DND-41 (cell line): Measurements from ENCODE around the gene KLHDC7A.

Source experiments
- ATAC-seq: fragments of 200-7000 bp; cut with Tn5 transposase; 3 replicates; pipeline ENCODE4 v1.9.1; 2021; ENCODE audit warnings: low read depth; ENCODE audit not compliant: insufficient read depth
- DNase-seq: peaks from one replicate; pipeline ENCODE4 v3.0.0-alpha.2; 2020
- H2AFZ ChIP-seq: 2 replicates; pipeline ENCODE4 v1.6.0; 2012; ENCODE audit warnings: low read depth, low read length
- H3K27ac ChIP-seq: 2 replicates; pipeline ENCODE4 v1.5.1; 2012; ENCODE audit warnings: low read length, inconsistent platforms
- H3K27me3 ChIP-seq: fragments of 200-600 bp; sonication (generic); 2 replicates; pipeline ENCODE4 v1.6.0; 2012; ENCODE audit warnings: low read length, mild to moderate bottlenecking, inconsistent platforms; ENCODE audit not compliant: insufficient read depth, poor library complexity
- H3K36me3 ChIP-seq: 2 replicates; pipeline ENCODE4 v1.5.1; 2012; ENCODE audit warnings: low read length, inconsistent platforms; ENCODE audit not compliant: insufficient read depth
- H3K4me1 ChIP-seq: 2 replicates; pipeline ENCODE4 v1.5.1; 2012; ENCODE audit warnings: mild to moderate bottlenecking, low read length; ENCODE audit not compliant: insufficient read depth
- H3K4me2 ChIP-seq: 2 replicates; pipeline ENCODE4 v1.6.0; 2012; ENCODE audit warnings: mild to moderate bottlenecking, moderate library complexity, low read length, inconsistent platforms; ENCODE audit not compliant: insufficient read depth
- H3K4me3 ChIP-seq, 2 experiments: fragments of 200-600 bp in 1 of 2; shearing (Covaris generic) in 1 of 2; 2 replicates each; pipeline ENCODE4 v1.5.1; 2012 to 2016; ENCODE audit warnings: inconsistent platforms in 2 of 2, low read length in 2 of 2, mild to moderate bottlenecking in 2 of 2, low read depth in 1 of 2, moderate library complexity in 1 of 2
- H3K79me2 ChIP-seq: 2 replicates; pipeline ENCODE4 v1.6.0; 2012; ENCODE audit warnings: low read length, inconsistent platforms; ENCODE audit not compliant: insufficient read depth
- H3K9ac ChIP-seq: 2 replicates; pipeline ENCODE4 v1.6.0; 2012; ENCODE audit warnings: low read depth, mild to moderate bottlenecking, inconsistent platforms, low read length, moderate library complexity
- H3K9me3 ChIP-seq: 2 replicates; pipeline ENCODE4 v1.5.1; 2012; ENCODE audit warnings: low read length, moderate library complexity, mild to moderate bottlenecking, inconsistent platforms; ENCODE audit not compliant: insufficient read depth, severe bottlenecking
- H4K20me1 ChIP-seq: 2 replicates; pipeline ENCODE4 v1.6.0; 2012; ENCODE audit warnings: low read length; ENCODE audit not compliant: insufficient read depth
- CTCF ChIP-seq: IDR thresholded peaks from 2 replicates; pipeline ENCODE4 v1.5.1; 2012; ENCODE audit warnings: borderline replicate concordance, low read length, moderate library complexity, mild to moderate bottlenecking; ENCODE audit not compliant: poor library complexity, severe bottlenecking; ENCODE audit errors: extremely low read depth
- EZH2 ChIP-seq: IDR thresholded peaks from 3 replicates; pipeline ENCODE4 v1.6.1; 2012; ENCODE audit warnings: borderline replicate concordance, low read depth, mild to moderate bottlenecking, moderate library complexity, low read length, inconsistent platforms; ENCODE audit not compliant: severe bottlenecking

KLHDC7A gene

GRCh38 chr1:18443587-18444520 lies 36.9 kb upstream of the KLHDC7A start:
- Histone ChIP-seq H3K4me2 (no peak overlapping the region), H3K4me3 (no peak overlapping the region), H3K9ac (no peak overlapping the region), H4K20me1 (no peaks in the 10 kb centered on the region), H3K4me1 (no peaks in the 10 kb centered on the region), H3K27me3 (no peaks in the 10 kb centered on the region), H3K36me3 (no peaks in the 10 kb centered on the region), H3K27ac (no peak overlapping the region), H2AFZ (no peak overlapping the region), H3K9me3 (no peaks in the 10 kb centered on the region), H3K79me2 (no peaks in the 10 kb centered on the region)
- ATAC-seq = no peak
- DNase-seq = no peak
- TF ChIP-seq EZH2 (no peak), CTCF (no peak)

GRCh38 chr1:18444563-18444962 lies 36.2 kb upstream of the KLHDC7A start:
- H3K9ac ChIP-seq = no peak overlapping the region
- H3K9me3 ChIP-seq = no peaks in the 10 kb centered on the region
- no peak for ATAC-seq
- no peaks in the 10 kb centered on the region for H3K36me3 ChIP-seq
- no peak for TF ChIP-seq CTCF
- TF ChIP-seq EZH2 = no peak
- no peaks in the 10 kb centered on the region for H4K20me1 ChIP-seq
- H3K27me3 ChIP-seq = no peaks in the 10 kb centered on the region
- H3K4me2 ChIP-seq = no peak overlapping the region
- no peaks in the 10 kb centered on the region for H3K4me1 ChIP-seq
- no peaks in the 10 kb centered on the region for H3K79me2 ChIP-seq
- no peak for DNase-seq
- H3K27ac ChIP-seq = no peak overlapping the region
- no peak overlapping the region for H2AFZ ChIP-seq
- no peak overlapping the region for H3K4me3 ChIP-seq

GRCh38 chr1:18446751-18447150 lies 34.0 kb upstream of the KLHDC7A start:
- Histone ChIP-seq H3K4me1 (no peaks in the 10 kb centered on the region), H3K9ac (no peak overlapping the region), H4K20me1 (no peaks in the 10 kb centered on the region), H3K9me3 (no peaks in the 10 kb centered on the region), H3K27me3 (no peaks in the 10 kb centered on the region), H3K27ac (no peak overlapping the region), H3K36me3 (no peaks in the 10 kb centered on the region), H3K4me2 (no peak overlapping the region), H3K4me3 (no peak overlapping the region), H2AFZ (no peak overlapping the region), H3K79me2 (no peaks in the 10 kb centered on the region)
- ATAC-seq (no peak), DNase-seq (no peak)
- TF ChIP-seq CTCF = no peak
- no peak for TF ChIP-seq EZH2
